K562 (cell line): ENCODE data around the gene APC2. TPM values are rescaled to one million over a fixed set of nuclear protein-coding genes. Genes with fewer than 3 reads are reported as not detected.

Experiments
- ASH1L ChIP-seq: fragments of 450-650 bp; IDR thresholded peaks from 2 replicates; pipeline ENCODE4 v1.6.1; 2018; ENCODE audit warnings: borderline replicate concordance, mild to moderate bottlenecking, low read depth; ENCODE audit not compliant: partially characterized antibody
- ATF2 ChIP-seq: sonication (generic); formaldehyde crosslinking; IDR thresholded peaks from 2 replicates; pipeline ENCODE4 v1.8.1; 2022; ENCODE audit warnings: missing genetic modification reagents
- BRF1 ChIP-seq: IDR thresholded peaks from 3 replicates; pipeline ENCODE4 v1.6.1; 2011; ENCODE audit warnings: borderline replicate concordance, mild to moderate bottlenecking; ENCODE audit not compliant: insufficient read length; ENCODE audit errors: extremely low read depth
- CHD7 ChIP-seq: fragments of 200-600 bp; sonication (generic); IDR thresholded peaks from one replicate; pipeline ENCODE4 v1.6.1; 2012; ENCODE audit warnings: mild to moderate bottlenecking, low read depth, low read length, inconsistent platforms
- ETS2 ChIP-seq: IDR thresholded peaks from 2 replicates; pipeline ENCODE4 v1.6.1; 2016; ENCODE audit warnings: borderline replicate concordance, missing genetic modification characterization, mild to moderate bottlenecking, moderate library complexity, missing compliant biosample characterization; ENCODE audit not compliant: poor library complexity, severe bottlenecking
- KLF13 ChIP-seq: fragments of 450-650 bp; IDR thresholded peaks from 2 replicates; pipeline ENCODE4 v1.6.1; 2016; ENCODE audit warnings: missing genetic modification characterization, low read depth, mild to moderate bottlenecking, missing compliant biosample characterization, moderate library complexity, borderline replicate concordance
- LCOR ChIP-seq: sonication (generic); formaldehyde crosslinking; IDR thresholded peaks from 2 replicates; pipeline ENCODE4 v1.8.0; 2022; ENCODE audit warnings: mild to moderate bottlenecking, missing genetic modification reagents
- MED1 ChIP-seq: sonication (generic); formaldehyde crosslinking; IDR thresholded peaks from 2 replicates; pipeline ENCODE4 v1.8.1; 2023; ENCODE audit warnings: missing genetic modification reagents, borderline replicate concordance
- PCBP1 ChIP-seq: fragments of 200-400 bp; formaldehyde crosslinking; IDR thresholded peaks from 2 replicates; pipeline ENCODE4 v1.6.1; 2018; ENCODE audit warnings: mild to moderate bottlenecking, low read depth, low read length; ENCODE audit not compliant: poor library complexity, severe bottlenecking
- RBFOX2 ChIP-seq: fragments of 200-400 bp; formaldehyde crosslinking; IDR thresholded peaks from 2 replicates; pipeline ENCODE4 v1.6.1; 2017; ENCODE audit warnings: low read depth, mild to moderate bottlenecking, low read length, moderate library complexity
- ZBED1 ChIP-seq: IDR thresholded peaks from 2 replicates; pipeline ENCODE4 v1.6.1; 2014
- ZBTB34 ChIP-seq: fragments of 250-450 bp; sonication (Bioruptor Pico); IDR thresholded peaks from 2 replicates; pipeline ENCODE4 v1.8.0; 2021; ENCODE audit warnings: mild to moderate bottlenecking, moderate library complexity
- ZNF699 ChIP-seq: fragments of 250-450 bp; sonication (Bioruptor Pico); IDR thresholded peaks from 2 replicates; pipeline ENCODE4 v1.8.0; 2021; ENCODE audit warnings: mild to moderate bottlenecking, moderate library complexity; ENCODE audit not compliant: insufficient replicate concordance
- polyA plus RNA-seq, 8 experiments: library from polyadenylated mRNA; depleted of rRNA in 4 of 8; stranded (reverse) in 5 of 8; unstranded in 3 of 8; fragments of >200 nt; fragmentation: Nextera tagmentation in 2 of 8; fragmentation: Illumina TruSeq in 1 of 8; extraction: Ambion mirVana in 2 of 8; extraction: Trizol in 1 of 8; gene quantifications; 2 replicates each; pipeline versions ENCODE4 v1.2.1 to v1.2.3, GENCODE V29; 2011 to 2014; ENCODE audit warnings: inconsistent platforms in 1 of 8, missing spikeins in 1 of 8
- total RNA-seq, 7 experiments: library from RNA; depleted of rRNA in 6 of 7; stranded (reverse); fragments of >200 nt in 6 of 7; fragmentation: Illumina TruSeq in 2 of 7; extraction: Trizol in 2 of 7; gene quantifications; 2 replicates each; pipeline versions ENCODE4 v1.2.1 to v1.2.3, GENCODE V29; 2011 to 2021; ENCODE audit warnings: low replicate concordance in 1 of 7

Gene APC2
- total and polyA plus RNA-seq, 9 of the 15 experiments (the other 6 are each of a cell fraction or from before 2014, with no cell fraction given), result 0.01 to 0.40 (median 0.05) TPM; not detected in 3

- TF ChIP-seq CHD7 (no peak), ATF2 (CRISPR knock-in tag) (no peak), ZBED1 (no peak), RBFOX2 (peak; percentile 19; the same call in 1 of the 2 replicates), MED1 (no peak), ZNF699 (CRISPR knock-in tag) (no peak), PCBP1 (no peak), LCOR (no peak), ZBTB34 (CRISPR knock-in tag) (no peak), ASH1L (no peak), ETS2 (tag) (no peak), BRF1 (no peak), KLF13 (tag) (no peak)
Measured at GRCh38 chr19:1471515-1472160, 21.7 kb downstream of the APC2 start (continued).
